ENCODE results near the gene GATA5.

- no peak for TF ChIP-seq ZNF274 (IDR thresholded peaks at IDR 0.05; ENCODE audit: low read depth, low read length)
- no peak for TF ChIP-seq YY1 (IDR thresholded peaks at IDR 0.05; ENCODE audit: insufficient read depth, insufficient read length)
Measured at GRCh38 chr20:62445553-62446340, 30.0 kb downstream of the GATA5 start.

Measured in NT2/D1 (cell line).